Neural cell (in vitro differentiated cells): ENCODE results near the gene TIAM2. TPM values are rescaled to one million over a fixed set of nuclear protein-coding genes. Genes with fewer than 3 reads are reported as not detected.

Experiments used
- H2AFZ ChIP-seq: fragments of 200-600, 300-800 bp; sonication (generic), shearing (Covaris generic); 2 replicates; pipeline ENCODE4 v1.6.0; 2014; ENCODE audit warnings: low read depth, mild to moderate bottlenecking, antibody characterized with exemption, low read length, moderate library complexity
- H3F3A ChIP-seq: fragments of 200-600 bp; shearing (Covaris generic); 2 replicates; pipeline ENCODE4 v1.6.1; 2016; ENCODE audit warnings: mild to moderate bottlenecking, moderate library complexity, mixed read lengths, antibody characterized with exemption, low read length; ENCODE audit not compliant: insufficient read depth, poor library complexity, severe bottlenecking
- H3K27ac ChIP-seq: fragments of 200-600, 300-800 bp; sonication (generic), shearing (Covaris generic); 2 replicates; pipeline ENCODE4 v1.5.1; 2014; ENCODE audit warnings: mild to moderate bottlenecking, low read length, moderate library complexity
- H3K27me3 ChIP-seq: fragments of 300-800, 200-600 bp; sonication (generic), shearing (Covaris generic); 2 replicates; pipeline ENCODE4 v1.6.0; 2014; ENCODE audit warnings: mild to moderate bottlenecking, low read depth, low read length, moderate library complexity; ENCODE audit not compliant: insufficient read depth
- H3K36me3 ChIP-seq: fragments of 300-800, 200-600 bp; sonication (generic), shearing (Covaris generic); 2 replicates; pipeline ENCODE4 v1.5.1; 2014; ENCODE audit warnings: mild to moderate bottlenecking, antibody characterized with exemption, low read length, moderate library complexity; ENCODE audit not compliant: insufficient read depth
- H3K4me2 ChIP-seq: fragments of 300-800, 200-600 bp; sonication (generic), shearing (Covaris generic); 2 replicates; pipeline ENCODE4 v1.6.0; 2014; ENCODE audit warnings: mild to moderate bottlenecking, low read length
- H3K4me3 ChIP-seq: fragments of 300-800, 200-600 bp; sonication (generic), shearing (Covaris generic); 2 replicates; pipeline ENCODE4 v1.5.1; 2014; ENCODE audit warnings: mild to moderate bottlenecking, low read length, moderate library complexity
- H3K79me2 ChIP-seq: fragments of 200-600 bp; shearing (Covaris generic); replicated peaks from 2 replicates; pipeline ENCODE4 v1.6.0; 2014; ENCODE audit warnings: mild to moderate bottlenecking, low read length, moderate library complexity; ENCODE audit not compliant: insufficient read depth
- H3K9ac ChIP-seq: fragments of 300-800, 200-600 bp; sonication (generic), shearing (Covaris generic); 2 replicates; pipeline ENCODE4 v1.6.1; 2016; ENCODE audit warnings: mild to moderate bottlenecking, low read length, mixed read lengths
- H3K9me2 ChIP-seq: fragments of 200-600 bp; shearing (Covaris generic); 2 replicates; pipeline ENCODE4 v1.6.1; 2016; ENCODE audit warnings: mild to moderate bottlenecking, low read length, mixed read lengths; ENCODE audit not compliant: insufficient read depth
- H3K9me3 ChIP-seq: fragments of 200-600, 300-800 bp; sonication (generic), shearing (Covaris generic); 2 replicates; pipeline ENCODE4 v1.6.1; 2016; ENCODE audit warnings: mild to moderate bottlenecking, mixed run types, low read length, moderate library complexity, mixed read lengths
- H4K20me1 ChIP-seq: fragments of 200-600 bp; shearing (Covaris generic); 2 replicates; pipeline ENCODE4 v1.6.1; 2016; ENCODE audit warnings: mild to moderate bottlenecking, mixed run types; ENCODE audit not compliant: insufficient read depth
- EP300 ChIP-seq: fragments of 450-650 bp; conservative IDR thresholded peaks from 2 replicates; pipeline ENCODE4 v1.6.1; 2014; ENCODE audit warnings: antibody characterized with exemption, mild to moderate bottlenecking, moderate library complexity; ENCODE audit not compliant: poor library complexity, severe bottlenecking
- EZH2 ChIP-seq: fragments of 200-600, 300-800 bp; shearing (Covaris generic), sonication (generic); IDR thresholded peaks from 2 replicates; pipeline ENCODE4 v1.6.1; 2014; ENCODE audit warnings: antibody characterized with exemption, low read length, borderline replicate concordance, mild to moderate bottlenecking; ENCODE audit not compliant: insufficient read depth, poor library complexity, severe bottlenecking
- MXI1 ChIP-seq: fragments of 450-650 bp; conservative IDR thresholded peaks from 2 replicates; pipeline ENCODE4 v1.6.1; 2014; ENCODE audit warnings: antibody characterized with exemption, mild to moderate bottlenecking; ENCODE audit not compliant: poor library complexity, severe bottlenecking
- POLR2AphosphoS5 ChIP-seq: IDR thresholded peaks from 2 replicates; pipeline ENCODE4 v1.6.1; 2012
- RAD21 ChIP-seq: fragments of 450-650 bp; conservative IDR thresholded peaks from 2 replicates; pipeline ENCODE4 v1.6.1; 2014; ENCODE audit warnings: antibody characterized with exemption, mild to moderate bottlenecking, moderate library complexity
- REST ChIP-seq: IDR thresholded peaks from 2 replicates; pipeline ENCODE4 v1.6.1; 2012; ENCODE audit warnings: borderline replicate concordance
- SMC3 ChIP-seq: fragments of 450-650 bp; conservative IDR thresholded peaks from 2 replicates; pipeline ENCODE4 v1.6.1; 2014; ENCODE audit warnings: antibody characterized with exemption, mild to moderate bottlenecking, moderate library complexity; ENCODE audit not compliant: poor library complexity
- TAF1 ChIP-seq: IDR thresholded peaks from 2 replicates; pipeline ENCODE4 v1.6.1; 2012; ENCODE audit warnings: low read depth
- polyA plus RNA-seq: library from polyadenylated mRNA; depleted of rRNA; stranded (reverse); fragments of >200 nt; gene quantifications from 2 replicates; pipeline ENCODE4 v1.2.3, GENCODE V29; 2014
- TF ChIP-seq, protein P1 (sequence below): fragments of 450-650 bp; IDR thresholded peaks from 2 replicates; pipeline ENCODE4 v1.5.1; 2014; ENCODE audit warnings: antibody characterized with exemption, mild to moderate bottlenecking, moderate library complexity; ENCODE audit not compliant: poor library complexity, severe bottlenecking

Gene TIAM2
- polyA plus RNA-seq, 1 donor from 2014 or later, result 73.3 TPM

DNA sequence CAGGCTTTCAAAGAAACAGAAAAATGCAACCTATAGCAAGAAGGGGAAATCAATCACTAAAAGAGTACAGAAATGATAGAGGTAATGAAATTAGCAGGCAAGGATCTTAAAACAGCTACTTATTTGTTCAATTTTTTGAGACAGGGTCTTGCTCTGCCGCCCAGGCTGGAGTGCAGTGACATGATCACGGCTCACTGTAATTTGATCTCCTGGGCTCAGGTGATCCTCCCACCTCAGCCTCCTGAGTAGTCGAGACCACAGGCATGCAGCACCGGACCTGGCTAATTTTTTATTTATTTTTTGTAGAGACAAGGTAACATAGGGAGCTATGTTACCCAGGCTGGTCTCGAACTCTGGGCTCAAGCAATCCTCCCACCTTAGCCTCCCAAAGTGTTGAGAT is 297.6 kb downstream of the TIAM2 start:
- no peaks in the 10 kb centered on the region for H3F3A ChIP-seq
- no peaks in the 10 kb centered on the region for H3K9me3 ChIP-seq
- TF ChIP-seq EP300 (no peak), MXI1 (no peak), SMC3 (no peak), TAF1 (no peak), REST (no peak), POLR2AphosphoS5 (no peak), EZH2 (no peak), RAD21 (no peak)
- TF ChIP-seq, protein P1, sequence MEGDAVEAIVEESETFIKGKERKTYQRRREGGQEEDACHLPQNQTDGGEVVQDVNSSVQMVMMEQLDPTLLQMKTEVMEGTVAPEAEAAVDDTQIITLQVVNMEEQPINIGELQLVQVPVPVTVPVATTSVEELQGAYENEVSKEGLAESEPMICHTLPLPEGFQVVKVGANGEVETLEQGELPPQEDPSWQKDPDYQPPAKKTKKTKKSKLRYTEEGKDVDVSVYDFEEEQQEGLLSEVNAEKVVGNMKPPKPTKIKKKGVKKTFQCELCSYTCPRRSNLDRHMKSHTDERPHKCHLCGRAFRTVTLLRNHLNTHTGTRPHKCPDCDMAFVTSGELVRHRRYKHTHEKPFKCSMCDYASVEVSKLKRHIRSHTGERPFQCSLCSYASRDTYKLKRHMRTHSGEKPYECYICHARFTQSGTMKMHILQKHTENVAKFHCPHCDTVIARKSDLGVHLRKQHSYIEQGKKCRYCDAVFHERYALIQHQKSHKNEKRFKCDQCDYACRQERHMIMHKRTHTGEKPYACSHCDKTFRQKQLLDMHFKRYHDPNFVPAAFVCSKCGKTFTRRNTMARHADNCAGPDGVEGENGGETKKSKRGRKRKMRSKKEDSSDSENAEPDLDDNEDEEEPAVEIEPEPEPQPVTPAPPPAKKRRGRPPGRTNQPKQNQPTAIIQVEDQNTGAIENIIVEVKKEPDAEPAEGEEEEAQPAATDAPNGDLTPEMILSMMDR, result no peak
- no peak overlapping the region for H3K4me3 ChIP-seq
- H3K9me2 ChIP-seq, result no peaks in the 10 kb centered on the region
- no peaks in the 10 kb centered on the region for H4K20me1 ChIP-seq
- H3K36me3 ChIP-seq, result no peaks in the 10 kb centered on the region
- no peak overlapping the region for H3K4me2 ChIP-seq
- no peaks in the 10 kb centered on the region for H3K79me2 ChIP-seq
- no peak overlapping the region for H3K27ac ChIP-seq
- no peaks in the 10 kb centered on the region for H3K27me3 ChIP-seq
- no peak overlapping the region for H2AFZ ChIP-seq
- no peak overlapping the region for H3K9ac ChIP-seq

DNA sequence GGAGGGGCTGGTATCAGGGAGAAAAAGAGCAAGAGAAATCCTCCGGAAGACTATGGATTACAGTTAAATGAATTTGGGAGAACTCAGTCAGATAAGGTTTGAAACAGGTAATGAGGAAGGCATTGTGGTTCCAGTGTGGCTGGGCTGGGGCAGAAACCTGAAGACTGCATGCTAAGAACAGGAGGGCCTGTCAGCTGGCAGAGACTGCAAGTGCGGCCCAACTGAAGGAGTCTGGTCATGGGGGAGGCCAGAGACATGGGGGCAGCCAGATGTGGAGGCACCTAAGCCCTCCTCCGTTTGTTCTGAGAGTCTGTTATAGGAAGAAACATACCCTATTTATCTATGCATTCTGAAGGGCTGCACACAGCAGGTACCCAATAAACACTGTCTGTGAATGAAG is 302.6 kb downstream of the TIAM2 start:
- no peaks in the 10 kb centered on the region for H3K9me2 ChIP-seq
- H3K27me3 ChIP-seq, result no peaks in the 10 kb centered on the region
- no peak overlapping the region for H3K4me2 ChIP-seq
- no peaks in the 10 kb centered on the region for H3K79me2 ChIP-seq
- H3K9ac ChIP-seq, result no peak overlapping the region
- no peaks in the 10 kb centered on the region for H3K36me3 ChIP-seq
- TF ChIP-seq REST (no peak), RAD21 (no peak), MXI1 (no peak), SMC3 (no peak), TAF1 (no peak), EZH2 (no peak), EP300 (no peak)
- TF ChIP-seq, protein P1, result no peak
- no peaks in the 10 kb centered on the region for H3F3A ChIP-seq
- H2AFZ ChIP-seq, result no peak overlapping the region
- no peaks in the 10 kb centered on the region for H4K20me1 ChIP-seq
- H3K27ac ChIP-seq, result no peak overlapping the region
- no peak overlapping the region for H3K4me3 ChIP-seq
- H3K9me3 ChIP-seq, result no peaks in the 10 kb centered on the region
